ENCODE measurements around the gene ZNF805.
"Not testable (repeated sequence)": the region's sequence is repeated elsewhere in the genome, so short reads cannot be mapped to it uniquely, and the experiment has no call there.

Gene ZNF805

DNA sequence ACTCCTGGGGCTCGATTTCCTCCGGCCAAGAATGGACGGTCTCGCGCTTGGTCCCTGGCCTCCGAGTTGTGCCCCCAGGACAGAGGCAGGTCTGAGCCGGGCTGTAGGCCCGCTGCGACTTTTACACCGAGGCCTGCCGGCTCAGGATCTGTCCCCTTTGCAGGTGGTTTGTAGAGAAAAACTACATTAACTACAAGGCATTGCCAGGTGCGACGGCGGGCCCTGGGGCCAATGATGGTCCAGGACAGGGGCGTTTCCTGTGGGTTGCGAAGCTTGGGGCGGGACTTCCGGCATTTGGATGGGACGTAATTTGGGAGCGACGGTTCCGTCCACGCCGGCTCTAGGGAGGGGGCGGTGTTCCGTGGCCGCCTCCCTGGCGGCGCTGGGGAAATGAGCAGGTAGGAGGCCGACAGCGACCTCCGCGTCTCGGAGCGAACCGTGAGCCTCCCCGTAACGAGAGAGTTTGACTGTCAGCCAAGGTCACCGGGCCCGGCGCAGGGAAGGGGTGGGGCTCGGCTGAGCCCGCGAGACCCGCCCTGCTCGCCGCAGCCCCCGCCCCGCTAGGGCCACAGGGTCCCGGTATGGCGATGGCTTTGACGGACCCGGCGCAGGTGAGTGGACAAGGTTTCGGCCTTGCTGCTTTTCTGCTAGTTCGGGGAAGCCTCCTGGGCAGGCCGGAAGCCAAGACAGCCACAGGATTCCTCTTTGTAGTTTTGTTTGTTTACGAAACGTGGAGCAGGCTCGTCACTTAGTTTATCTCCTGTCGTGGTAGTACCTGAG, at the start of gene ZNF805:
Gene ZNF805, plus strand, starts transcription at position 322 of the 780 bp plus-strand sequence. Its CDS starts 260 bp downstream, at position 582.
- DNase-seq, result peak; percentile 86

DNA sequence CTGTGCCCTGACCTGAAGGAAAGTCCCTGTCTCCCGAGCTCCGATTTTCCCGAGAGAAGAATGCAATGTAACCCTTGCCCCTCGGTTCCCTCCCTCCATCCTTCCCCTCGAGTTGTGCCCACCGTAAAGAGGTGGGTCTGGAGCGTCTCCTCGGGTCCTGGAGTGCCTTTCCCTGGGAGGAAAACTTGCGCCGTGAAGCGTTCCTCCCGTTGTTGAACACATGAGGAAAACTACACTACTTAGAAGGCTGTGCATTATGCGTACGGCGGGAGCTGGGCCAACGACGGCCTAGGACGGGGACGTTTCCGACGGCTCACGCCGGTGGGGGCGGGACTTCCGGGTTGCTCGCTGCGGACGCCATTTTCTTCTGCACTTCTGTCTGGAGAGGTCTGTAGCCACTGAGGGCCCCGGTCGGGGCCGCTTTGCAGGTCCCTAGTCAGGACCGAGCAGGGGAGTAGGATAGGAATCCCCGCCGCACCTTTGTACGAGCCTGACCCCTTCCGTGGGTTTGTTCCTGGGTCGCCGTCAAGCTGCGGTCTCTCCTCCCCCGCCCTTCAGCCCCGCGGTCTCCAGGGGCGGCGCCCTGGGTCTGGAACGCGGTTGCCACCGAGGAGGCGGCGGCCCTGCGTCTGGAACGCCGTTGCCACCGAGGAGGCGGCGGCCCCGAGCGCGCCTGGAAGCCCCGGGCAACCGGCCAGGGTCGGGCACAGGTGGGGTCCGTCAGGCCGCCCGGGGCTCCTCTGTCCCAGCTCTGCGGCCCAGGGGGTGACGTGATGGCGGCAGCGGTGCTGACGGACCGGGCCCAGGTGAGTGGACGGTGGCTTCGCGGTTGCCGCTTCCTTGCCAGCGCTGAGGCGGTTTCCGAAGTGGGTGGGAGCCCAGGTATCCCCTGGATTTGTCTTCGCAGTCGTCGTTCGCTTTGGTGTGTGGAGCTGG, 49.0 kb upstream of the ZNF805 start, which contains the start of gene ZNF264:
Gene ZNF264, plus strand, starts transcription at position 360 of the 936 bp plus-strand sequence. Its CDS starts 414 bp downstream, at position 774.
- DNase-seq, result peak; percentile 87

DNA sequence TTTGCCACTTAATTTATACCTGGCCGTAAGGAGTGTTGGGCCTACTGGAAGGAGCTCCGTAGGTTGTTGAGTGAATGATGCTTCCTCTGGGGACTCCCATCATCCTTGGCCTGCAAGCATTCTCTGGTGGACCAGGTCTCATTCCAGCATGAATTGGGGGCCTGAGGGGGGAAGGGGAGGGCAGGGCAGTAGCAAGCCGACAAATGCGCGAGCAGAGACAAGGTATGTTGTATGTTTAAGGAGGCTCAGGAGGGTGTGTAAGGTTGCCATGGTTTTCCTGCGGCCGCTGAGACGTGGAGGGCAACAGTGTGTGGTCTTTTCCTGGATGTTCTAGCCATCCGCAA, 48.4 kb upstream of the ZNF805 start:
- no peak for DNase-seq

DNA sequence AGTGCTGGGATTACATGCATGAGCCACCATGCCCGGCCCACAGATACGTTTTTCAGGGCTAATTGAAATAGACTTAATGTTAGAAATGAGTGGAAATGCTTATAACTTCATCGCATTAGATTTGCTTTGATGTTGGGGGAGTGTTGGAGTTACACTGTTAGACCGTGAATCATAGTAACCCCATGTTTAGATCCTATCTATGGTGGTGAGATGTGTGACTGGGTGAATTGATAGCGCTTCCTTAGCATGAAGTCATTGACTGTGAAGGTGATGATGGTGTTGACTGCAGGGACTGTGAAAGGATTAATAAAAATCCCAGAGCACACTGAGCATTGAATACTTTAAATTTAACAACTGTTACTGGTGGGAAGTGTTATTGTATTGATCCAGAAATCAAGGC, 47.4 kb upstream of the ZNF805 start:
- DNase-seq, result no peak

DNA sequence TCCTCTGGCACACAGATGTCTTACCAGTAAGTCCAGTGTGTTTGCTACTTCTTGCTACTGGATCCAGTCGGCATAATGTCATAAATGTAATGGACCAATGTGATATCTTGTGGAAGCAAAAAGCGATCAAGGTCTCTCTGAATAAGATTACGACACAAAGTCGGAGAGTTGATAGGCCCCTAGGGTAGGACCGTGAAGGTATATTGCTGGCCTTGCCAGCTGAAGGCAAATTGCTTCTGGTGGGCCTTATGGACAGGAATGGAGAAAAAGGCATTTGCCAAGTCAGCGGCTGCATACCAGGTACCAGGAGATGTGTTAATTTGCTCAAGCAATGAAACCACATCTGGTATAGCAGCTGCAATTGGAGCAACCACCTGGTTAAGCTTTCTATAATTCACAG, 42.6 kb upstream of the ZNF805 start:
- not testable (repeated sequence) for DNase-seq

DNA sequence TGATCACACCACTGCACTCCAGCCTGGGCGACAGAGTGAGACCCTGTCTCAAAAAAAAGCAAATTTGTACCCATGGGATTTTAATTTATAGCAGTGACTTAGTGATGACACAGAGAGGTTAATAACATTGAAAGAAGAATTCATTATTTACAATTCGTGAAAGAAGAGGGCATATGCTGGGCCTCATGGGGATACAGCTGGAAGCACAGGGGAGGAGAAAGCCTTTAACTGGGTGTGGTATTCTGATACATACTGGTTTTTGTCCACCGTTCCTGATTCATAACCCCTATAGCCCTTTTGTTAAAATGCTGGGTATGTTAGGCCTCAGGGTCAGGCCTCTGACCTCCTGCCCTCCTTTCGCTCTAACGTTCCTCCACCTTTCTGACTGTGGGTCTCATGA, 38.3 kb upstream of the ZNF805 start:
- DNase-seq, result no peak

DNA sequence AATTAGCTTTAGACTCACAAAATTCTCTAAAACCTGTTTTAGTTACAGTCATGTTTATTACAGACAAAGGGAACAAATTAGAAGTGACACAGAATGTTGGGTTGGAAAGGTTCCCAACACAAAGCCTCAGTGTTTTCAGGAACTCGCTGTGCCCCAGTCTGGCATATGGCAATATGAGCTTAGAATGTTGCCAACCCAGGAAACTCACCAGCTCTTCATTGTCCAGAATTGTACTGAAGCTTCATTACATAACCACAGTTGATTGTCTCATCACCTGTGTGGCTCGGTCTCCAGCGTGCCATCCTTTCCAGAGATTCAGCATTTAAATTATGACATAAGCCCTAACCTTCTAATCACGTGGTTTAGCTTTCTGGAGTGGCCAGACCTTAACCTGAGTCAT, 30.1 kb upstream of the ZNF805 start:
- DNase-seq, result no peak

DNA sequence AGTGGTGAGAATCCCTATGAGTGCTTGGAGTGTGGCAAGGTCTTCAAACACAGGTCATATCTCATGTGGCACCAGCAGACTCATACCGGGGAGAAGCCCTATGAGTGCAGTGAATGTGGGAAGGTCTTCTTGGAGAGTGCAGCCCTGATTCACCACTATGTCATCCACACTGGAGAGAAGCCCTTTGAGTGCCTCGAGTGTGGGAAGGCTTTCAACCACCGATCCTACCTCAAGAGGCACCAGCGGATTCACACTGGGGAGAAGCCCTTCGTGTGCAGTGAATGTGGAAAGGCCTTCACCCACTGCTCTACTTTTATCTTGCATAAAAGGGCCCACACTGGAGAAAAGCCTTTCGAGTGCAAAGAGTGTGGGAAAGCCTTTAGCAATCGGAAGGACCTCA, 28.3 kb upstream of the ZNF805 start:
- no peak for DNase-seq

DNA sequence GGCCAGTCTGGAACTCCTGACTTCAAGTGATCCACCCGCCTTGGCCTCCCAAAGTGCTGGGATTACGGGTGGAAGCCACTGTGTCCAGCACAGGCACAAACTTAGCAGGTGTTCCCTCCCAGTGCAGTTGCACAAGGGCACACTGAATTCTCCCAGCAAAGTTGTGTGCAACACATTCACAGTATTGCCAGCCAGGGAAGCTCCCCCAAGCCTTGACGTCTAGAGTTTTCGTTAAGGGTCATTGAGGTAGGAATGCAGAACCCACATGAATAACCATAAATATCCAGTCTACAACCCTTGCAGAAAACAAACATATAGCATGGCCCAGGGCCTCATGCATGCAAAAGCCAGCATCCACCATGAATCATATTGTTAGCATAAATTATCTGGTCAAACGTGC, 12.9 kb upstream of the ZNF805 start:
- no peak for DNase-seq

DNA sequence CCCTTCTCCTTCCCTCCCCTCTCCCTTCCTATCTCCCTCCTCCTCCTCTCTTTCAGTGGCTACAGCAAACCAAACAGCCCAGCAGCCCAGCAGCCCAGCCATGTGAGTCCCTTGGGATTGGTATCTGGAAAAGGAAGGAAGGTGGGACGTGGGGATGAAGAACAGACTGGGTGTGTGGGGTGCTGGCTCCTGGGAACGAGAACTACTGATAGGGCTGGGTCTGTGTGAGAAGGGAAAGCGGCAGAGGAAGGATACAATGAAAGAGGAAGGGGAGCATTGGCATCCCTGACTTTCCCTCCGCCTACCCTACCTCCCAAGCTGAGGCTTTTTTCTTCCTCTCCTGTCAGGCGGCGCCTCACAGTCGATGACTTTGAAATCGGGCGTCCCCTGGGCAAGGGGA, 8.7 kb upstream of the ZNF805 start:
- no peak for DNase-seq

DNA sequence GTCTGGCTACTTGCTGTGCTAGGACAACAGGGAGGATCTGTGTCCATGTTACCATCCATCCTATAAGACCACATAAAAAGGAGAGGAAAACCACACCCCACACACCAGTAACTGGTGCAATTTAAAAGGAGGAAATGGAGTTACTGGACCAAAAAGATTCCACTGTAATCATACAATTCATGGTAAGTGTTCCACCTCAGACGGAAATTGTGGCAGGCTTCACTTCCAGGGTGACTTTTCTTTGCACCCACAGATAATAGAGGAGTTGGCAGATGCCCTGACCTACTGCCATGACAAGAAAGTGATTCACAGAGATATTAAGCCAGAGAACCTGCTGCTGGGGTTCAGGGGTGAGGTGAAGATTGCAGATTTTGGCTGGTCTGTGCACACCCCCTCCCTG, 7.2 kb upstream of the ZNF805 start:
- DNase-seq, result no peak

DNA sequence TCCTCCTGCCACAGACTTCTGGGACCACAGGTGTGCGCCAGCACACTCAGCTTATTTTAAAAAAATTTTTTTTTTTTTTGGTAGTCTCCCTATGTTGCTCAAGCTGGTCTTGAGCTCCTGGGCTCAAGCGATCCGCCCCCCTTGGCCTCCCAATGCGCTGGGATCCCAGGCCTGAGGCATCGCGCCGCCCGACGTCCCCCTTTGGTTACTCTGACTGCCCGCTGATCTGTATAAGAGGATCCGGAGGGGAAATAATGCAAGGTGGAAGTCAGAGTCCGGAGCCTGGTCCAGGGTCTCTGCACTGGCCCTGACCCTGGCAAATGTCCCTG, 486 bp upstream of the ZNF805 start:
- no peak for DNase-seq

DNA sequence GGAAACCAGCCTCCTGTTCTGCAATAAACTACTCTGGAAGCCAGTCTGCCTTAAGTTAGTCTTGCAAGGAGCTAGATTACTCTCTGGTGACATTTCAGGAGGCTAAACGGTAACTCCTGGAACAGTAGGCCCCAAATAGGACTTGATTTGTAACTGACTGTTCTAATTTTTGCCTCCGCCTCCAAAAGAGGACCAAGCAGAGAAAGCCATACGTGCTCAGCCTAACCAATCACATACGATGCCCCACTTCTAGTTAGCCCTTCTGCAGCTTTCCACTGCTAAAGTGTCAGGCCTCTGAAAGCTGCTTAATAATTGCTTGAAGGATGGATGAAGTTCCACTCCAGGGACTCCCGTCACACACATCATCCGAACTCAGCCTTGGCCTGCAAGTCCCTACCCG, 744 bp downstream of the ZNF805 start:
- no peak for DNase-seq

DNA sequence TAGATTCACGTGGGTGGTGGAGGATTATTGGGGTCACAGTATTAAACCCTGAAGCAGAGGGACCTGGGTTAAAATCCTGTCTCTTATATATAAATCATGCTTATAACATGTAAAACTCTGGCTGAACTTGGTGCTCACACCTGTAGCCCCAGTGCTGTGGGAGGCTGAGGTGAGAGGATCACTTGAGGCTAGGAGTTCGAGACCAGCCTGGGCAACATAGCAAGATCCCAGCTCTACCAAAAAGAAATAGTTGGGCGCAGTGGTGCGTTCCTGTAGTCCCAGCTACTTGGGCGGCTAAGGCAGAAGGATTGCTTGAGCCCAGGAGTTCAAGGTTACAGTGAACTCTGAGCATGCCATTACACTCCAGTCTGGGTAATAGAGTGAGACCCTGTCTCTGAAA, 2.4 kb downstream of the ZNF805 start:
- DNase-seq, result no peak

DNA sequence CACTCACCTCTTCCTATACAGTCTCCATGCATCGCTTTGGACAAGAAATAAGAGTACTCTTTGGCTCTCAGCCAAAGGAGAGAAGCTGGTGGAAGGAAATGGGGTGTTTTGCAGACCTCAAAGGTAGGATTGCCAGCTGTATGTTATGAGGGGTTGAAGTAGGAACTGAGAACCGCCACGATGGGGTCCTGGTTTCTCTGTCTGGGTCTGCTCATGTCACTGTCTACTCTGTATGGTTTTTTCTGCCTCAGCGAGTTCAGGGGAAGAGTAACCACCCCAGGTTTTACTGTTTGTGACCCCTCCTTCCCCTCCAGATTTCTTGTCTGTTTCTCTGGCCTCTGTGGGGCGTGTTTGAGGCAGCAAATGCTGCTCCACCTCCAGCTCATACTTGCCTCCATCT, 4.1 kb downstream of the ZNF805 start:
- DNase-seq, result no peak

DNA sequence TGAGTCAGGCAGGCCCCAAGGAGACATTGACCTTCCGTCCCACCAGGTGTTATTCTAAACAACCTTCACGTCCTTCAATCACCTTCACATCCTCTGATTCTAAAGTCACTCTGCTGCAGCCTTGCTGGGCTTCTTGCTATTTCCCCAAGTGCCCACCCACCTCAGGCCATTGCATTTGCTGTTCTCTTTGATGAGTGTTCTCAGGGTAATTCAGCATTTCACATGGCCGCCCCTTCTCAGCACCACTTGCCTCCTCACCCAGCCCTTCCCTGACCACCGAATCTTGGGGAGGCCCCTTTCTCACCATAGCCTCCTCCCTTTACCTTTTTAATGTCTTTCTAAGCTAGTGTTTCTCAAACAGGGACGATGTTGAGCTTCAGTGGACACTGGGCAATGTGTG, 4.6 kb downstream of the ZNF805 start:
- no peak for DNase-seq

DNA sequence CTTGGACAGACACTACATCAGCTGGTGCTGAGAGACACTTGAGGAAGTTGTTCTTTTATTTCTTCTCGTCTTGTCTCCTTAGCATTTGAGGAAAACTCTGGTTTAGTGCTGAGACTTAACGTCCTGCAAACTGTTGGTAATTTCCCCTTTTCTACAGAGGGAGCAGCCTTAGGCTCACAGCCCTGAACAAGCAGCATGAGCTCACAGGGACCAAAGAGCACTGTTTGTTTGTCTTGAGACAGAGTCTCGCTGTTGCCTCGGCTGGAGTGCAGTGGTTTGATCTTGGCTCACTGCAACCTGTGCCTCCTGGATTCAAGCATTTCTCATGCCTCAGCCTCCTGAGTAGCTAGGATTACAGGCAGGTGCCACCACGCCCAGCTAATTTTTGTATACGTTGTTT, 5.5 kb downstream of the ZNF805 start:
- no peak for DNase-seq

DNA sequence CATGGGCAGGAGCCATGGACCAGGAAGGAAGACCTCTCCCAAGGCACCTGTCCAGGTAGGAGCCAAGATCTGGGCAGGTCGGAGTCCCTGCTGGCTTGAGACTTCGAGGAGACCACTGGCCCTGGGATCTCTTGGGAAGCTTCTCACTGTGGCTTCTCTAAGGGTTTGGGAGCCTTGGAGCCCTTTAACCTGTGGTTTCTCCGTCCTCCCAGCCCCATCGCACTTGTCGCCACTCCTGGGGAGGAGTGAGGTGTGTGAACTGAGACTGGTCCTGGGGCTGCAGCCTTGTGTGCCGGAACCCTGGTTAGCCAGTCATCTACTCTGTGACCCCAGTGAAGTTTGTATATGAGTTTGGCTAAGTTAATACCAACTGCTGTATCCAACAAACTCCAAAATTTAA, 8.2 kb downstream of the ZNF805 start:
- no peak for DNase-seq

DNA sequence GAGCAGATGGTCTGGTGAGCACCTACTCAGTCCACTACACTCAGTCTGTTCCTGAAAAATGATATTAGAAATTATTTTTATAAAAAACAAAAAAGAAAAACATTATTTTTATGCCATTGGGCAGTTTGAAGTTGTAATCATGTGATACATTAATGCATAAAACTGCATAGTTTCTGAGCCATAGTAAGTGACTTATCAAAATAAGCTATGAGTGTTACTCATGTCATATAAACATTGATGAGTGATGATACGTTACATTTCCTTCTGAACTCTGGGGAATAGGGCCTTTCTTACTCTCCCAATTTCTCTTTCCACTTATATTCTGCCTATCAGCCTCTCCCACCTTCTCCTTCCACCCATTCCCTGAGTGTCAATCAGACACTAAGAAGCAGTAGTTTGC, 8.9 kb downstream of the ZNF805 start:
- DNase-seq, result peak; percentile 51

DNA sequence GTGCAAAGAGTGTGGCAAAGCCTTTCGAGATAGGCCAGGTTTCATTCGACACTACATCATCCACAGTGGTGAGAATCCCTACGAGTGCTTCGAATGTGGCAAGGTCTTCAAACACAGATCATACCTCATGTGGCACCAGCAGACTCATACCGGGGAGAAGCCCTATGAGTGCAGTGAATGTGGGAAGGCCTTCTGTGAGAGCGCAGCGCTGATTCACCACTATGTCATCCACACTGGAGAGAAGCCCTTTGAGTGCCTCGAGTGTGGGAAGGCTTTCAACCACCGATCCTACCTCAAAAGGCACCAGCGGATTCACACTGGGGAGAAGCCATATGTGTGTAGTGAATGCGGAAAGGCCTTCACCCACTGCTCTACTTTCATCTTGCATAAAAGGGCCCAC, 13.3 kb downstream of the ZNF805 start:
- DNase-seq, result not testable (repeated sequence)

DNA sequence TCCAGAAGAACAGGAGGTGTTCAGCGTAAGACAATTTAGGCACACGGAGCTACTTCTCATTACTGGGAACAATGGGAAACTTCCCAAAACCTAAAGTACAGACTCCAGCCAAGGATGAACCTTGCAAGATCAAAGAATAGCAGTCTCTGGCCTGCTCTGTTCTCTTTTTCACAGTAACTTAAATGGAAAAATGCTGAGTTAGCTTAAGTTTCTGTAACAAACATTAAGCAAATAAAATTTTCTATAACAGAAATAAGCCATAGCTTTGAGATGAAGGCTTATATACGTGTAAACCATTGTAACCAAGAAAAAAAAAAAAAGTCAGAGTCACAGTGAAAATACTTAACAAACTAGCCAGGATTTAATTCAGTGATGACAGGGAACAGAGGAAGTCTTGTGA, 21.6 kb downstream of the ZNF805 start:
- DNase-seq, result no peak

DNA sequence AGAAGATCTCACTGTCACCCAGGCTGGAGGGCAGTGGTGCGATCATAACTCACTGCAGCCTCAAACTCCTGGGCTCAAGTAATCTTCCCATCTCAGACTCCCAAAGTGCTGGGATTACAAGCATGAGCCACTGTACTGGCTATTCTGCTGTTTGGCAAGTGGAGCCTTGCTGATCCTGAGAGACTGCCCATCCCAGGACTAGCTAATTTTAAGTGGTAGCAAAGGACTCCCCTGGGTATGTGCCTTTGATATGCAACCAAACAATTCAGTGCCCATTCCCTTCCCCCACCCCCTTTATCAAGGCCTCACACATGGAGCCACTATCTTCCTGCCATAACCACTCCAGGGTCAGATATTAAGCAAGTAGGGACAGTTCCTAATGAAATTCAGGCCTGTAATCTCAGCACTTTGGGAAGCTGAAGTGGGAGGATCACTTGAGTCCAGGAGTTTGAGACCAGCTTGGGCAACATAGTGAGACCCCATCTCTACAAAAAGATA, 22.9 kb downstream of the ZNF805 start:
- DNase-seq, result no peak

DNA sequence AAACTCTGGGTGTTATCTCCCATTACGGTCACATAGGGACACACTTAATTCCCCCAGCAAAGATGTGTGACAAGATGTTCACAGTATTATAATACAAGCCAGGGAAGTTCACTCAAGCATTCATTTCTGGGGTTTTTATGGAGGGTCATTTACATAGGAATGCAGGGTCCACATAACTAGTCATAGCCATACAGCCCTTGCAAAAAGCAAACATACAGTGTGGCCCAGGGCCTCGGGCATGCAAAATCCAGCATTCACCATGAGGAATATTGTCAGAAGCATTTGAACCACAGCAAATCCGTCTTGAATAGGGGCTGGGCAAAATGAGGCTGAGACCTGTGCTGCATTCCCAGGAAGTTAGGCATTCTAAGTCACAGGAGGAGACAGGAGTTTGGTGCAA, 26.9 kb downstream of the ZNF805 start:
- no peak for DNase-seq
